ENCODE results near the gene GDI2. TPM values are rescaled to one million over a fixed set of nuclear protein-coding genes. Genes with fewer than 3 reads are reported as not detected.

The GDI2 gene
- total RNA-seq, 4 donors from 2014 or later, result 122 to 270 (median 203) TPM

DNA sequence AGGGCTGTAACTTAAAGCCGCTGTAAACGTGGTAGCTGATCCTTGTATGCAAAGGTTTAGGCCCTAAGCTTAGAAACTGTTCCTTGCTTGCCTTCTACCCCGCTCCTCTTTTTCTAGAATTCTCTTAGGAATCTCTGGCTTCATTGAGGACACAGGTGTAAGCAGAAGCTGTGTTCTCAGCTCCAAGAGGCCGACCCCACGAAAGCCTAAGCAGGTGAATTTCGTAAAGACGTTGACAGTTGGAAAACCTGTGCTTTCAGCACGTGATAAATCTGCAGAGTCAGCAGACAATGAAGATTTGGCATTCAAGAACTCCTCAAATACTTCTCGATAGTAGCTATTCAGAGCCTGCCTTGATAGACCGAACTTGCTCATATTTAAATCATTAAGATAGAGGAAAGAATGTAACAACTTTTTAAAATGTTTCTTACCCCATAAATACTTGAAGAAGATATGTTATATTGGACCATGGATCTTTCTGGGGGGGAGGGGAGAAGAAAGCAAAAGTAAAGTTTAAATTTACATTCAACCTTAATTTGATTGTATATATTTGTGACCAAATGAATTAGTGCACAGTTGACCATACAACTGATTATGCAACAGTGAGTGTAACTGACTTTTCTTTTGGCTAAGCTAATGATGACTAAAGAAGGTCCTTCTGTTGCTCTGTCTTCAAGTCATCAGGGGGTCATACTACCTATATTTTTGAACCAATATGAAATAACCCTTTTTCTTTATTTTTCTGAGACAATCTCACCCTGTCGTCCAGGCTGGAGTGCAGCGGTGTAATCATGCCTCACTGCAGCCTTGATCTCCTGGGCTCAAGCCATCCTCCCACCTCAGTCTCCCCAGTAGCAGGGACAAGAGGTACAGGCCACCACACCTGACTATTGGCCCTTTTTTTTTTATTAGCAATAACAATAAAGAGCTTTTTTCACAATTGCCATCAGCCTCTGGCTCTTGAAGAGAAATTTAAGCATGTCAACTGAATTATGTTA, 1.2 kb upstream of the GDI2 start:
- TF ChIP-seq, protein P1, sequence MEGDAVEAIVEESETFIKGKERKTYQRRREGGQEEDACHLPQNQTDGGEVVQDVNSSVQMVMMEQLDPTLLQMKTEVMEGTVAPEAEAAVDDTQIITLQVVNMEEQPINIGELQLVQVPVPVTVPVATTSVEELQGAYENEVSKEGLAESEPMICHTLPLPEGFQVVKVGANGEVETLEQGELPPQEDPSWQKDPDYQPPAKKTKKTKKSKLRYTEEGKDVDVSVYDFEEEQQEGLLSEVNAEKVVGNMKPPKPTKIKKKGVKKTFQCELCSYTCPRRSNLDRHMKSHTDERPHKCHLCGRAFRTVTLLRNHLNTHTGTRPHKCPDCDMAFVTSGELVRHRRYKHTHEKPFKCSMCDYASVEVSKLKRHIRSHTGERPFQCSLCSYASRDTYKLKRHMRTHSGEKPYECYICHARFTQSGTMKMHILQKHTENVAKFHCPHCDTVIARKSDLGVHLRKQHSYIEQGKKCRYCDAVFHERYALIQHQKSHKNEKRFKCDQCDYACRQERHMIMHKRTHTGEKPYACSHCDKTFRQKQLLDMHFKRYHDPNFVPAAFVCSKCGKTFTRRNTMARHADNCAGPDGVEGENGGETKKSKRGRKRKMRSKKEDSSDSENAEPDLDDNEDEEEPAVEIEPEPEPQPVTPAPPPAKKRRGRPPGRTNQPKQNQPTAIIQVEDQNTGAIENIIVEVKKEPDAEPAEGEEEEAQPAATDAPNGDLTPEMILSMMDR (IDR thresholded peaks at IDR 0.05), result no peak
- TF ChIP-seq POLR2AphosphoS5 (IDR thresholded peaks at IDR 0.05) (no peak), EP300 (IDR thresholded peaks at IDR 0.05; ENCODE audit: low read depth) (no peak), POLR2A (IDR thresholded peaks at IDR 0.05) (no peak)
- Histone ChIP-seq H3K4me3 (peak overlapping the region; percentile 37 to 97 (median 84)), H3K4me1 (peaks cover 18 to 39% (median 35%) of the 10 kb centered on the region in 4 donors), H3K27me3 (no peaks in the 10 kb centered on the region), H3K36me3 (no peaks in the 10 kb centered on the region), H3K9me3 (no peaks in the 10 kb centered on the region), H3K27ac (peak overlapping the region; percentile 98 to 100 (median 100))
- no peak for DNase-seq
- WGBS, 2 donors (ENCODE audit: low coverage in 1 of 2), result 30 to 47% methylated on average over 3 to 12 of the region's 12 CpGs
- intact Hi-C loops (cut with DNase I; ENCODE audit: low total_unique reads) (loop anchor here (5.0 kb wide), 1 partner anchor 267 kb away; no protein-coding TSS in a partner anchor), in situ Hi-C loops (cut with MboI; ENCODE audit: low pct_ligation_motif_present in 1 of 4, low pct_unique_long_range_greater_than_20kb in 1 of 4, low sequenced_read_pairs in 3 of 4) (loop anchor here in 1 of 4 donors (10.0 kb wide), 1 partner anchor 60 kb away; no protein-coding TSS in a partner anchor)

DNA sequence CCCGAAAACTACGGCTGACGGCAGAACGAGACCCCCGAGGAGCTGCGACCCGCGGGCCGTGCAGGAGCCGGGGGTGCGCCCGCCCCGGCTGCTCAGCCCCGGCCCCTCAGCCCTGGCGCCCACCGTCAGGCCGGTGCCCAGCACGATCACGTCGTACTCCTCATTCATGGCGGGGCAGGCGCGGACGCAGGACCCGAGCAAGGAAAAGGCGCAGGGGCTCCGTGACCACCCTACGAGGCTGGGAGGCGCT, 218 bp downstream of the GDI2 start:
- in situ Hi-C loops (cut with MboI; ENCODE audit: low pct_ligation_motif_present in 1 of 4, low pct_unique_long_range_greater_than_20kb in 1 of 4, low sequenced_read_pairs in 3 of 4), result loop anchor here in 1 of 4 donors (10.0 kb wide), 1 partner anchor 62 kb away; no protein-coding TSS in a partner anchor
- intact Hi-C loops (cut with DNase I; ENCODE audit: low total_unique reads), result no loop called here

DNA sequence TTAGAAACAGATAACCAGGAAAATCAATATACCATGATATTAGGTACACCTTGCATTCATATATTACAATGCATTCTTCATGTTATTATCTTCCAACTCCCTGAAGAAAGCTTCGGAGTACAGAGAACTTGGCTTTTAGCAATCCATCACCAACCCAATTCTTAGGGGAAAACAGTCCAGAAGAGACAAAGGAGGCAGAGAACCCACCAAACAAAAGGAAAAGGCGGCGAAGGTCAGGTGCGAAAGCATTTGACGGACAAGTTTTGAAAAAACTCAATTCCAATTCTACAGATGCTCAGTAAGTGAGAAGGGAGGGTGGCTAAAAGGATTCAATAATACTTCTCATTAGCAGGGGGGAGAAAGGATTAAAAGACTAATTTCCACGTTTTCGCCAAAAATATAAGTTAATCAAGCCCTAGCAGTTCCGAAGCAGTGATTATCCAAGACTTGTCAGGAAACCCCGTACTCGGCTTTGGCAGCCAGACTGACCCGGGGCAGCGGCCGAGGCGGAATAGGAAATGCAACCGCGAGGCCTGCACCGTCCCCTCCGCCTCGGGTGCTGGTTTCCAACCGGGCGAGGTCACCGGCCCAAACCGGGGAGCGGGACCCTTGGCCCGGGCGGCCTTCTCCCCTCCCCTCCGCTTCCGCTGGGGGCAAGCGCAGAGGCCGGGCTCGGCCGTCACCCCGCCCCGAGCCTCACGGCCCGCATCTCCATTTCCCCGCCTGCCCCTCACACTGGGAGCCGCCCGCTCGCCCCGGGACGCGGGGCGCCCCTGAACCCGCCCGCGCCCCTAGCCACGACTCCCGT, 747 bp downstream of the GDI2 start:
- Histone ChIP-seq H3K36me3 (no peaks in the 10 kb centered on the region), H3K27ac (peak overlapping the region; percentile 98 to 100 (median 100)), H3K4me1 (peaks cover 20 to 51% (median 40%) of the 10 kb centered on the region in 4 donors), H3K27me3 (no peaks in the 10 kb centered on the region), H3K9me3 (no peaks in the 10 kb centered on the region), H3K4me3 (peak overlapping the region; percentile 76 to 97 (median 94))
- peak; percentile 55 for DNase-seq
- 0 to 2% methylated on average over 7 to 41 of the region's 49 CpGs for WGBS, 2 donors (ENCODE audit: low coverage in 1 of 2)
- TF ChIP-seq POLR2AphosphoS5 (IDR thresholded peaks at IDR 0.05) (peak in 1 of 3 donors; percentile 16), POLR2A (IDR thresholded peaks at IDR 0.05) (no peak), EP300 (IDR thresholded peaks at IDR 0.05; ENCODE audit: low read depth) (no peak)
- TF ChIP-seq, protein P1 (IDR thresholded peaks at IDR 0.05), result no peak
- intact Hi-C loops (cut with DNase I; ENCODE audit: low total_unique reads), result no loop called here
- in situ Hi-C loops (cut with MboI; ENCODE audit: low pct_ligation_motif_present in 1 of 4, low pct_unique_long_range_greater_than_20kb in 1 of 4, low sequenced_read_pairs in 3 of 4), result loop anchor here in 1 of 4 donors (10.0 kb wide), 1 partner anchor 62 kb away; no protein-coding TSS in a partner anchor

More for the DNA sequence above, 218 bp downstream of the GDI2 start:
- no peaks in the 10 kb centered on the region for H3K36me3 ChIP-seq
- TF ChIP-seq, protein P1 (IDR thresholded peaks at IDR 0.05), result no peak
- TF ChIP-seq POLR2AphosphoS5 (IDR thresholded peaks at IDR 0.05) (no peak), EP300 (IDR thresholded peaks at IDR 0.05; ENCODE audit: low read depth) (no peak), POLR2A (IDR thresholded peaks at IDR 0.05) (no peak)
- peaks cover 18 to 46% (median 39%) of the 10 kb centered on the region in 4 donors for H3K4me1 ChIP-seq
- H3K27ac ChIP-seq, result peak overlapping the region; percentile 98 to 100 (median 100)
- H3K27me3 ChIP-seq, result no peaks in the 10 kb centered on the region
- no peak for DNase-seq
- WGBS, 2 donors (ENCODE audit: low coverage in 1 of 2), result 1% methylated on average over 29 of the region's 29 CpGs; no CpG with 5 or more reads in 1 of the 2 donors
- no peaks in the 10 kb centered on the region for H3K9me3 ChIP-seq
- H3K4me3 ChIP-seq, result peak overlapping the region; percentile 76 to 97 (median 94)

Measured in transverse colon (tissue), 4 donors.